ENCODE data around the gene GKN1. TPM values are rescaled to one million over a fixed set of nuclear protein-coding genes. Genes with fewer than 3 reads are reported as not detected.

The GKN1 gene
- polyA plus RNA-seq, 12 donors, result 0.21 to 0.23 (median 0.21) TPM; not detected in 9

DNA sequence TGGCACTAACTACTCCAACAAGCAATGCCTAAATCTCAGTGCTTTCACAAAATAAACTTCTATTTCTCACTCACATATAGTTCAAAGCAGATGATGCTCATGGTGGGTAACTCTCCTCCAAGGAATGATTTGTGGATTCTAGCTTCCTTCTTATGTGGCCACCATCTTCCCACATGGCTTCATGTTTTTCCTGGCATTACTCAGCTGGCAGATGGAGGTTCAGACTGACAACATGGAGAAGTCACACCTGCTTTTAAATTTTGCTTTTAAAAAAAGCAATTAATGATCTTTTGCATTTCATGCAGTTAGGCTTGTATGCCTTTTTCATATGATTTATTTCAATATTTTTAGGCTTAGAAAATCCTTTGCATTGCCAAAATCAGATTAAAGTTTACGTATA lies 15.4 kb upstream of the GKN1 start:
- no peak for DNase-seq

DNA sequence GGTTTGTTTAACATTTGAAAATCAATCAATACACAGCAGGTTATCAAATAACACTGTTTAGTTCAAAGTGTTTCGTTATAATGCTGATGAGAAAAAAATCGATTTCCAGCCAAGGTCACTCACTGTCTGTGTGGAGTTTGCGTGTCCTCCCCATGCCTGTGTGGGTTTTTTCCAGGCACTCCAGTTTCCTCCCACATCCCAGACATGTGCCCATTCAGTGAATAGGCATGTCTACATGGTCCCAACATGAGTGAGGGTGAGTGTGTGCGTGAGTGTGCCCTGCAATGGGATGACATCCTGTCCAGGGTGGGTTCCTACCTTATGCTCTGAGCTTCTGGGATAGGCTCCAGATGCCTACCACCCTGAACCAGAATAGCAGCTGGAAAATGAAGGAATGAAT lies 13.1 kb upstream of the GKN1 start:
- no peak for DNase-seq

GRCh38 chr2:68964282-68964681 lies 10.2 kb upstream of the GKN1 start:
- no peak for DNase-seq

DNA sequence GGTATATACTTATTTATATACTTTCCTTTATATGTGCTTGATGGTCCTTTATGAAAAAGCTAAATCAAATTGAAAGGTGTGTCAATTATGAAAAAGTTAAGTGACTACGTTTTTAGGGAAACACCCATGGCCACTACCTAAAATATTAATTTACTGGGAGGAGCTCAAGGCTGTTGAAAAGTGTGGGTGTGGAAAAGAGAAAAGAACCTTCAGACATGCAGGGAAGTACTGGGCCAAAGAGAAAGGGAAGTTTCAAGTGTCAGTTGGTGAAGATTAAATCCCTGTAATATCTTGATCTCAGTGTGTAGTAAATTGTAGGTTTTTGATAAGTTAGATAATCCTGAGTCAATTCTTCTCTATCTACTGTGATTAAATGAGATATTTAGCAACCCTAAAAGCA lies 6.2 kb upstream of the GKN1 start:
- no peak for DNase-seq

GRCh38 chr2:68969736-68970490 lies 4.5 kb upstream of the GKN1 start:
- peak; percentile 45 for DNase-seq

GRCh38 chr2:68970566-68971265 lies 3.7 kb upstream of the GKN1 start:
- DNase-seq, result peak; percentile 83

DNA sequence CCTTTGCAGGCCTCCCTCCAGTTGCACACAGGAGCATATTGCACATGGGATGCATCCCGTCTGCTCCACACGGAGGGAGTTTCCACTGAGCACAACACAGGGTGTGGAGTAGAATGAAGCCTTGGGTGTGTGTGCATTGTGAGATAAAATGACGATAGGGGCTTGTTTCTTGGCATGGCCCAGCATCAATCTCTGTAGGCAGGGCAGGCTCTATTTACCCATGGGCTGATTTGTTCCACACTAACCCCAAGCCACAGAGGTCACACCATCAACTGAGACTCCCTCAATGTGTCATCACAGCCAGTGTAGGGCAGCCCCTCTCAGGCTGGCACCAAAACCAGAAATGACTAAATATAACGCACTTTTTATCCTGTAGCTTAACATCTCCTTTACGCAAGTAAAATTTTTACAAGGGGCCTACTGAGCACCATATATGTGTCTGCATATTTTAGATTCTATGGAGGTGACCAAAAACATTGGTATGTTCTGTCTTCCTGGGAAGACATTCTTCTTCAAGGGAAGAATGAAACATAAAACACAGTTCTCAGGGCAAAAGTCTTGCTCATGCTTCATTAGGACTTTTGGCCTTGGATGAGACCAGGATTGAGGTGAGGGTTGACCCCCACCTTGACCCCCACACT lies 2.7 kb upstream of the GKN1 start:
- DNase-seq, result no peak

DNA sequence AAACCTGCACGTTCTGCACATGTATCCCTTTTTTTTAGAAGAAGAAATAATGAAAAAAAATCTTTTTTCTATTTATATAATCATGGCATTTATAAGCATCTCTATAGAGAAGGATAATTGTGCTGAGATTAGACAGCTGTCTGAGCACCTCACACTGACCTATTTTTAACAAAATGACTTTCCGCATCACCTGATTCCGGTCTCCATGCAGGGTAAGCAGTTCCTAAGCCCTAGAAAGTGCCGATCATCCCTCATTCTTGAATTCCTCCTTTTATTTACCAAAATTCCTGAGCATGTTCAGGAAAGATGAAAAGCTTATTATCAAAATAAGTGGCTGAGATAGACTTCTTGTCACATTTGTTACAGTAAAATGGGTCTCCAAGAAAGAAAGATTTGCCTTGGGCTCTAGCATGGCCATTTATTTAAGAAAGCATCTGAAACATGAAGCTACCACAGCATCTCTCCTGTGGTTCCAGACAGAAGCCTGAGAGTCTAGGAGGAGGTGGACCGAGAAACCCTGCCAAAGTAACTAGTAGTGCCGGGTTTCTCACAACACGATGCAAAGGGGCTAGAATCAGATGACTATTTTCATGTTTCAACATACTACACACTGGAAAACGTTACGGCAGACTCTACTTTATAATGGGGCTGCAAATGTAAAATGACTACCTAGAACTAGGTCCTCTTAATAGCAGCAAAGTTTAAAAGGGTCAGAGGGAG lies 670 bp downstream of the GKN1 start:
- DNase-seq, result no peak

DNA sequence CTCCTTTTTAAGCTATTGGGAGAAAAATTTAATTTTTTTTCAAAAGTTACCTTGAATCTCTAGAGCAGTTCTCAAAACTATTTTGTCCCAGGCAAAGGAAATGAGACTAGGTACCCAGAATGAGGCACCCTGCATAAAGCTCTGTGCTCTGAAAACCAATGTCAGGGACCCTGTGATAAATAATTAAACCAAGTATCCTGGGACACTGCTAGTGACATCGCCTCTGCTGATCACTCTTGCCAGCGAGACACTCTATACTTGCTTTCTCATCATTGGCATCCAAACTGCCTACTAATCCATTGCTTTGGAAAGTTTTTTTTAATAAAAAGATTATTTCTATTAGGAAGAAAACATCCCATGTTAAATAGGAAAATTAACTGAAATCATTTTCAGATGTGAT lies 1.4 kb downstream of the GKN1 start:
- DNase-seq, result no peak

DNA sequence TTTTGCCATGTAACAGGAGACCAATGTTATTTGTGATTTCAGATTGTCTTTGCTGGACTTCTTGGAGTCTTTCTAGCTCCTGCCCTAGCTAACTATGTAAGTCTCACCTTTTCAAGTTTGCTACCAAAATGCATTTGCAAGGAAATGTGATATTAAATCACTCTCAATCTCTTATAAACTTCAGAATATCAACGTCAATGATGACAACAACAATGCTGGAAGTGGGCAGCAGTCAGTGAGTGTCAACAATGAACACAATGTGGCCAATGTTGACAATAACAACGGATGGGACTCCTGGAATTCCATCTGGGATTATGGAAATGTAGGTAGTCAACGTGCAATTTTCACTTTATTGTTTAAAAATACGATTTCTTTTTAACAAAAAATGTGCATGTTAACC lies 3.0 kb downstream of the GKN1 start:
- DNase-seq, result no peak

DNA sequence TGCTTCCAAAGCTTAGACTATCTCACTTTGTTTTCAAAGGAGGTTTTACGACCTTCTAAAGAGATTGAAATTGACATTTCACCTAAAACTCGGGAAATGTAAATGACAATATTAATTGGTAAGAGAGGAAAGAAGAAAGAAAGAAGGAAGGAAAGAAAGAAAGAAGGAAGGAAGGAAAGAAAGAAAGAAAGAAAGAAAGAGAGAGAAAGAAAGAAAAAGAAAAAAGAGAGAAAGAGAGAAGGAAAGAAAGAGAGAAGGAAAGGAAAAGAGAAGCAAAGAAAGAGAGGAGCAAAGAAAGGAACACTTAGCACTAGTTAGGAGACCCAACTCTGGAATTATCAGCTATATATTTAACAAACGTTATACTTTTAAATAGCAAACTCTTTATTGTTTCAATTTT lies 3.7 kb downstream of the GKN1 start:
- DNase-seq, result no peak

DNA sequence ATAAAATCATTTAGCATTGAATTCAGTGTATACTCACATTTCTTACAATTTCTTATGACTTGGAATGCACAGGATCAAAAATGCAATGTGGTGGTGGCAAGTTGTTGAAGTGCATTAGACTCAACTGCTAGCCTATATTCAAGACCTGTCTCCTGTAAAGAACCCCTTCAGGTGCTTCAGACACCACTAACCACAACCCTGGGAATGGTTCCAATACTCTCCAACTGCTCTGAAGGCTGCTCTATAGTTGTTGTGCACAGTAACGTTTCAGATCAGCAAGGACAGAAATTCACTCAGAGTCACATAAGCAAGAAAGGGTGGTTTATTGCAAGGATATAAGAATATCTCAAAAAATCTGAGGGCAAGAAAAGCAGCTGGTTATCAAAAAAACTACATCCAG lies 6.5 kb downstream of the GKN1 start:
- no peak for DNase-seq

DNA sequence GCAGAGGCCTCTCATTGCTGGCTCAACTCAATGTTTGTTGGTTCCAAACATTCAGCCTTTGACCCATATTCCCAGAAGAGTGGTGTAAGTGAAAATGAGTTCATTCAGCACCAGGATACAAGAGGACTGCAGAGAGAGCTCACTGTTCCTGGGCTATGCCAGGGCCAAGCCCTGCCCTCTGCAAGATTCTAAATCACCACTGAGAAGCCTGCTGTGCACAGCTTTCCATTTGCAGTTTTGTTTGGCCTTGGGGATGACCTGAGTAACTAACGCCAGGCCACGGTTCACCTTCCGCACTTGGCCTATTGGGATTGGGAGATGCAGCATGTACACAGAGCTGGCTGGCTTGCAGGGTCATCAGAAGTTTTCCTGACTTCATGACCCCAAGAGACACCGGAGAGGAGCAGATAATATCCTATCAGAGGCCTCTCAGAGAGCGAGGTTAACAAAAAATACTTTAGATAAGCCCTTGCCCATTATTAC lies 12.6 kb downstream of the GKN1 start:
- no peak for DNase-seq

GRCh38 chr2:68989035-68989434 lies 14.6 kb downstream of the GKN1 start:
- no peak for DNase-seq

DNA sequence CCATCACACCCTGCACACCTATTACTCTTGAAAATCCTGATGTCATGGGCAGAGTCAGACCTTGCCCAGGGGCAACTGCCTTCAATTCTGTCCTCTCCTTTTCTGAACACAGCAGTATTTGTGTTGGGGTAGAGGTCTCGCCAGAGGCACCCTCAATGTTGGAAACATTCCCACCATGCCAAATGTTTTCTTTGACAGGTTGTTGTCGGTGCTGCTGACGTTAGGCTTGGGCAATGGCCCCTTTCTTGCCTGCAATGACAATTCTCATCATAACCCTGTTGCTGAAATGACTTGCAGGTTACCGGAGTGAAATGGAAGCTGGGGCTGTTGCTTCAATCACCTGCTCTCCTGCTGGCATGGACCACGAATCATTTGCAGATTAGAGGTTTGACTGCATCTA lies 17.9 kb downstream of the GKN1 start:
- DNase-seq, result no peak

- no peak for DNase-seq
Observed at GRCh38 chr2:68992933-68993332, 18.5 kb downstream of the GKN1 start.

- DNase-seq, result no peak
Observed at GRCh38 chr2:68993660-68994059, 19.2 kb downstream of the GKN1 start.

DNA sequence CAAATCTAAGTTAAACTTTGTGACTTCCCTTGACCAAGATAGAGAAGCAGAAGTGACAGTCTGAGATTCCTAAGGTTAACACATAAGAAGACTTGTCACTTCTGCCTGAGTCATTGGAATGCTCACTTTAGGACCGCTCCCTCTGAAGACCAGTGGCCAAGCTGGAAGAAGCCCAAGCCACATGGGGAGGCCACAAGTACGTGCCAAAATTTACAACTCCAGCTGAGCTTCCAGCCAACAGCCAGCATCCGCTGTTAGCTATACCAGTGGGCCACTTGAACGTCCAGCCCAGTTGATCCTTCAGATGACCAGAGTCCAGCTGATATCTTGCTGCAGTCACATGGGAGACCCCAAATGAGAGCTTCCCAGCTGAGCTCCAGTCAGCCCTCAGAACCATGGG lies 20.4 kb downstream of the GKN1 start:
- DNase-seq, result no peak

DNA sequence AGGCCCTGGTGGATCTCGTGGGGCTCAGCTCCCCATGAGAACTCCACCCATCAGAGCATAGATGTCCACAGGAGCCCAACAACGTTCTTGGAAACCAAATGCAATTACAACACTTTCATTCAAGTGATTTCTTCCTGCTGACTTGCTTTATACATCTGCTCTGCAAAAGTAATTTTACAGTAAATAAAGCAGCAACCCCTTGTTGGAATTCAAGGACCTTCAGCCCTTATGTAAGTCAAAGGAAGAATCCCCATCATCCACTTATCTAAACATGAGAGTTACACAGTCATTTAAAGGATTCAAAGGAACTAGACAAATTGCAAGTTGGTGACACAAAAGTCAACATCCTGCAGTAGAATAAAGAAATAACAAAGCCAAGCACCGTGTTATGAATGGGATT lies 21.5 kb downstream of the GKN1 start:
- no peak for DNase-seq

GRCh38 chr2:68997401-68997800 lies 23.0 kb downstream of the GKN1 start:
- no peak for DNase-seq

DNA sequence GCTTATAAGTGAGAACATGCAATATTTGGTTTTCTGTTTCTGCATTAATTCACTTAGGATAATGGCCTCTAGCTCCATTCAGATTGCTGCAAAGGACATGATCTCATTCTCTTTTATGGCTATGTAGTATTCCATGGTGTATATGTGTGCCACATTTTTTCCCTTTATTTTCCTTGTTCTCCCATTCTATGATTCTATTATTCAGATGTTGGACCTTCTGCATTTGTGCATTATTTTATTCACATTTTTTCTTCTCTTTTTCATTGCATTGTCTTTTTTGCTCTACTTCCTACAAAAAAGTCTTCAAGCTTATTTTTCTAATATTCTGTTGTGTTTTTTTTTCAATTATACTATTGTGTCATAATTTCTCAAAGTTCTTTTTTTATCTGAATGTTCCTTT lies 27.4 kb downstream of the GKN1 start:
- no peak for DNase-seq

DNA sequence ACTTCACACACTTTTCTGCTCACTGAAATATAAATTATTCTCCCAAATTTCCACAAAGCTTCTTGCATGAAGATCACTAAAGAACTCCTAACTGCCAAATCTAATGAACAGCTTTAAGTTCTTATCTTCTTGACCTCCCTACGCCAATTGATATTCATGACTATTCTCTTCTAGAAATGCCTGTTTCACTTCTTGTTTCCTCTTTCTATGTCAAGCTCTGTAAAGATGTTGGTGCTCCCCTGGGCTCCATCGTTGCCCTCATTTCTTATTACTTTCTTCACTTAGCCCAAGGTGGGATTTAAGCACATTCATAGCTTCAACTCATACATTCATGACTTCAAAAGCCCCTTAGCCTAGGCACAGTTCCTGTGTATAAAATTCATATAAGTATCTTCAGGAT lies 29.3 kb downstream of the GKN1 start:
- no peak for DNase-seq
